ENCODE measurements around the gene CYYR1. TPM values are rescaled to one million over a fixed set of nuclear protein-coding genes. Genes with fewer than 3 reads are reported as not detected.

Gene CYYR1
- total and polyA plus RNA-seq, 2 donors (not counting 3 experiments of a cell fraction or from before 2014, with no cell fraction given), result 13.2 to 25.7 TPM

GRCh38 chr21:26550326-26550725 is 22.8 kb downstream of the CYYR1 start:
- H3K79me2 ChIP-seq (ENCODE audit: control insufficient read depth, insufficient read depth, low read length), result no peaks in the 10 kb centered on the region
- no peak overlapping the region for H3K4me2 ChIP-seq (ENCODE audit: insufficient read depth, low read length)
- H3K36me3 ChIP-seq (ENCODE audit: control insufficient read depth in 2 of 2, extremely low read depth in 1 of 2, insufficient read depth in 2 of 2, low read length in 2 of 2), result peaks cover 0 to under 1% of the 10 kb centered on the region in 2 experiments
- dilution Hi-C loops (cut with MboI; ENCODE audit: extremely low pct_ligation_motif_present, low sequenced_read_pairs) (no loop called here), intact Hi-C loops (cut with micrococcal nuclease) (no loop called here)
- ChIA-PET CTCF (interaction anchor here (0.7 to 1.0 kb wide), 4 partner anchors 10 to 49 kb away, joined by 3 to 4 read pairs (median 3); no protein-coding TSS in a partner anchor), POLR2A (no interaction called here)
- DNase-seq (ENCODE audit: low read depth, low spot score), result no peak
- BruUV-seq (replicated peaks), result no TSS peak
- TF ChIP-seq MYC (IDR thresholded peaks at IDR 0.05; ENCODE audit: low read depth, low read length) (no peak), EZH2 (IDR thresholded peaks at IDR 0.05; ENCODE audit: borderline replicate concordance, low read depth, low read length, severe bottlenecking) (no peak), POLR2A (IDR thresholded peaks at IDR 0.05; ENCODE audit: low read depth, low read length) (no peak), CTCF (IDR thresholded peaks at IDR 0.05; ENCODE audit: extremely low read depth in 1 of 2, insufficient read depth in 1 of 2, low read depth in 1 of 2, low read length in 2 of 2) (no peak), GATA2 (IDR thresholded peaks at IDR 0.05; ENCODE audit: insufficient read depth, insufficient read length, low read depth, low read length) (no peak), JUN (IDR thresholded peaks at IDR 0.05; ENCODE audit: borderline replicate concordance, insufficient read depth, insufficient read length, low read depth) (no peak), MAX (IDR thresholded peaks at IDR 0.05; ENCODE audit: insufficient read depth, insufficient read length) (no peak), POLR2AphosphoS5 (IDR thresholded peaks at IDR 0.05; ENCODE audit: insufficient read depth, low read depth, low read length) (no peak), FOS (IDR thresholded peaks at IDR 0.05; ENCODE audit: borderline replicate concordance, insufficient read depth, low read length) (no peak)
- H3K9me1 ChIP-seq (replicated peaks; ENCODE audit: control insufficient read depth, extremely low read depth, insufficient read depth, low read length), result no peaks in the 10 kb centered on the region
- no peak for FAIRE-seq
- no peak overlapping the region for H3K9ac ChIP-seq (replicated peaks; ENCODE audit: extremely low read depth, insufficient read depth, low read length)
- H3K4me1 ChIP-seq (ENCODE audit: control insufficient read depth, extremely low read depth, insufficient read depth, low read length), result peaks cover 16% of the 10 kb centered on the region
- H3K27ac ChIP-seq (ENCODE audit: insufficient read depth, low read depth, low read length), result no peak overlapping the region
- no peaks in the 10 kb centered on the region for H4K20me1 ChIP-seq (replicated peaks; ENCODE audit: control insufficient read depth, extremely low read depth, insufficient read depth, low read length)
- H3K9me3 ChIP-seq (replicated peaks; ENCODE audit: control insufficient read depth, insufficient read depth, low read length), result no peaks in the 10 kb centered on the region
- no peak overlapping the region for H2AFZ ChIP-seq (ENCODE audit: low read depth, low read length)
- H3K4me3 ChIP-seq (replicated peaks in 1 of 3; ENCODE audit: insufficient read depth in 1 of 3, low read depth in 1 of 3, low read length in 3 of 3), result no peak overlapping the region
- no peaks in the 10 kb centered on the region for H3K27me3 ChIP-seq (ENCODE audit: control insufficient read depth in 2 of 2, insufficient read depth in 2 of 2, low read length in 2 of 2)

Measured in endothelial cell of umbilical vein (primary cell).